ENCODE results near the gene TMEM87B. TPM values are rescaled to one million over a fixed set of nuclear protein-coding genes. Genes with fewer than 3 reads are reported as not detected.
A peak's percentile ranks its signal among the peaks of the same experiment; 100 is the strongest.

The TMEM87B gene
- total and polyA plus RNA-seq, 10 donors = 10.4 to 39.9 (median 32.9) TPM

DNA sequence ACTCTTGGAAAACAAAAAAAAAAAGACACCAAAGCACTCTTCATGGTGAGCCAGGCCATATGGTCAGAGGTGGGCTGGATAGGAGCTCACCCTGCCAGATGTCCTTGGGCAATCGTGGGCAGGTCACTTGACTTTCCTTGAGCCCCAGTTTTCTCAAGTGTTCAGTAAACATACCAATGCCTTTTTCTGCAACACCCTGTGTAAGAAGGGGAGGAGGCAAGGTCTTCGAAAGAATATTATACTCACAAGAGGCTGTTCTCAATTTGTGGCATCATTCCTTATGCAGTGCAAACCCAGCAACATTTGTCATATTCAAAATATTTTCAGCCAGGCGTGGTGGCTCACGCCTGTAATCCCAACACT is 22.9 kb upstream of the TMEM87B start:
- Histone ChIP-seq H3K4me1 (peaks cover 0 to 39% (median 15%) of the 10 kb centered on the region in 6 donors), H3K27ac (peak overlapping the region in 6 of 8 donors; percentile 70 to 77 (median 74)), H3K9me3 (peaks cover 0 to 13% (median 3%) of the 10 kb centered on the region in 8 donors), H3K36me3 (peaks cover 0 to 11% (median 0%) of the 10 kb centered on the region in 6 donors), H3K4me3 (no peak overlapping the region), H3K27me3 (replicated peaks in 1 of 7) (no peaks in the 10 kb centered on the region)
- TF ChIP-seq POLR2AphosphoS5 (IDR thresholded peaks at IDR 0.05) (peak in 1 of 3 donors; percentile 33), POLR2A (IDR thresholded peaks at IDR 0.05) (no peak)
- DNase-seq = no peak
- WGBS, 5 donors = 50 to 74% (median 57%) methylated on average over 4 of the region's 4 CpGs
- intact Hi-C loops (cut with DNase I; ENCODE audit: low total_unique reads) = no loop called here

DNA sequence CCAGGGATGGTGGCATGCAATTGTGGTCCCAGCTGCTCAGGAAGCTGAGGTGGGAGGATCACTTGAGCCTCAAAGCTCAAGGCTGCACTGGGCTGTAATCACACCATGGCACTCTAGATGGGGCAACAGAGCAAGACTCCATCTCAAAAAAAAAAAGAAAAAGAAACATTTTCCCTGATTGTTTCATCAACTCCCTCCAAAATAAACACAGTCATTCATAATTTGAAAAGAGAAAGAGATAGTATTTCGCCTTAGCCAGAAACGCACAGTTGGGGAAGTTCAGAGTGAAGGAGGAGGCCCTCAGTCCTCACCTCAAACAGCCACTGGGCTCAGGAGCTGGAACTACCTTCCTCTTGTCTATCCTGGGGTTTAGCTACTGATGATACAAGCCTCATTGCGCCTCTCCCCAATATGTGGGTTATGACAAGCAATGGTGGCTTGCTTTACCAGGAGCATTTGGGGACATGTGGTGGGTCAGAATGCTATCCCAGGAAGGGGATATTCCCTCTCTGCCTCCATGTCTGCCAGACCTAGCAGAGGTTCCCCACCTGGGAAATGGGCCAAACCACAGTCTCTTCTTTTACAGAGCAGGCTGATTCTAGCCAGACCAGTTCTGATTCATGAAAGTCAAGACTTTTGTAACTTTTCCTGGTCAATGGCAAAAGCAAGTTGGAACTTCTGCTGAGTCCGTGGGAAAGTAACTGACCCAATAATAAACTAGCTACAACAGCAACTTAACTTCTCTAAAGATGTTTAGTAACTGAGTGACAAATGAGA is 22.2 kb upstream of the TMEM87B start:
- Histone ChIP-seq H3K9me3 (peaks cover 0 to 16% (median 5%) of the 10 kb centered on the region in 8 donors), H3K4me3 (no peak overlapping the region), H3K4me1 (peaks cover 0 to 39% (median 15%) of the 10 kb centered on the region in 6 donors), H3K27me3 (replicated peaks in 1 of 7) (no peaks in the 10 kb centered on the region), H3K36me3 (peaks cover 0 to 10% (median 0%) of the 10 kb centered on the region in 6 donors), H3K27ac (peak overlapping the region; percentile 10 to 77 (median 73))
- WGBS, 5 donors = 51 to 60% (median 54%) methylated on average over 4 of the region's 4 CpGs
- no peak for DNase-seq
- TF ChIP-seq, protein P1, sequence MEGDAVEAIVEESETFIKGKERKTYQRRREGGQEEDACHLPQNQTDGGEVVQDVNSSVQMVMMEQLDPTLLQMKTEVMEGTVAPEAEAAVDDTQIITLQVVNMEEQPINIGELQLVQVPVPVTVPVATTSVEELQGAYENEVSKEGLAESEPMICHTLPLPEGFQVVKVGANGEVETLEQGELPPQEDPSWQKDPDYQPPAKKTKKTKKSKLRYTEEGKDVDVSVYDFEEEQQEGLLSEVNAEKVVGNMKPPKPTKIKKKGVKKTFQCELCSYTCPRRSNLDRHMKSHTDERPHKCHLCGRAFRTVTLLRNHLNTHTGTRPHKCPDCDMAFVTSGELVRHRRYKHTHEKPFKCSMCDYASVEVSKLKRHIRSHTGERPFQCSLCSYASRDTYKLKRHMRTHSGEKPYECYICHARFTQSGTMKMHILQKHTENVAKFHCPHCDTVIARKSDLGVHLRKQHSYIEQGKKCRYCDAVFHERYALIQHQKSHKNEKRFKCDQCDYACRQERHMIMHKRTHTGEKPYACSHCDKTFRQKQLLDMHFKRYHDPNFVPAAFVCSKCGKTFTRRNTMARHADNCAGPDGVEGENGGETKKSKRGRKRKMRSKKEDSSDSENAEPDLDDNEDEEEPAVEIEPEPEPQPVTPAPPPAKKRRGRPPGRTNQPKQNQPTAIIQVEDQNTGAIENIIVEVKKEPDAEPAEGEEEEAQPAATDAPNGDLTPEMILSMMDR (IDR thresholded peaks at IDR 0.05 in 8 of 11, conservative IDR thresholded peaks at IDR 0.05 in 3 of 11) = no peak
- TF ChIP-seq POLR2A (IDR thresholded peaks at IDR 0.05) (no peak), POLR2AphosphoS5 (IDR thresholded peaks at IDR 0.05) (peak in 1 of 3 donors; percentile 45)
- intact Hi-C loops (cut with DNase I; ENCODE audit: low total_unique reads) = no loop called here

DNA sequence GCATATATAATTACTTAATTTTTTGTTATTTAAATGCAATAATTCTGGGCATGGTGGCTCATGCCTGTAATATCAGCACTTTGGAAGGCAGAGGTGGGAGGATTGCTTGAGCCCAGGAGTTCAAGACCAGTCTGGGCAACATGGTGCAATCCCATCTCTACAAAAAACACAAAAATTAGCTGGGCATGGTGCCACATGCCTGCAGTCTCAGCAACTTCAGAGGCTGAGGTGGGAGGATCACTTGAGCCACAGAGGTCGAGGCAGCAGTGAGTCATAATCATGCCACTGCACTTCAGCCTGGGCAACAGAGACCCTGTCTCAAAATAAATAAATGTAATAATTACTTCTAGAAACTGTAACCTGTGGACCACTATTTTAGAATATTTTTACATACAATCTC is 21.5 kb upstream of the TMEM87B start:
- Histone ChIP-seq H3K27me3 (replicated peaks in 1 of 7) (no peaks in the 10 kb centered on the region), H3K36me3 (peaks cover 0 to 2% (median 0%) of the 10 kb centered on the region in 6 donors), H3K9me3 (peaks cover 0 to 18% (median 5%) of the 10 kb centered on the region in 8 donors), H3K27ac (peak overlapping the region in 7 of 8 donors; percentile 18 to 77 (median 73)), H3K4me1 (peaks cover 0 to 39% (median 15%) of the 10 kb centered on the region in 6 donors), H3K4me3 (no peak overlapping the region)
- intact Hi-C loops (cut with DNase I; ENCODE audit: low total_unique reads) = no loop called here
- TF ChIP-seq POLR2A (IDR thresholded peaks at IDR 0.05) (no peak), POLR2AphosphoS5 (IDR thresholded peaks at IDR 0.05) (peak in 2 of 3 donors; percentile 12 to 44)
- TF ChIP-seq, protein P1 (IDR thresholded peaks at IDR 0.05 in 8 of 11, conservative IDR thresholded peaks at IDR 0.05 in 3 of 11) = no peak
- 29 to 68% (median 45%) methylated on average over 1 of the region's 1 CpG for WGBS, 5 donors
- no peak for DNase-seq

DNA sequence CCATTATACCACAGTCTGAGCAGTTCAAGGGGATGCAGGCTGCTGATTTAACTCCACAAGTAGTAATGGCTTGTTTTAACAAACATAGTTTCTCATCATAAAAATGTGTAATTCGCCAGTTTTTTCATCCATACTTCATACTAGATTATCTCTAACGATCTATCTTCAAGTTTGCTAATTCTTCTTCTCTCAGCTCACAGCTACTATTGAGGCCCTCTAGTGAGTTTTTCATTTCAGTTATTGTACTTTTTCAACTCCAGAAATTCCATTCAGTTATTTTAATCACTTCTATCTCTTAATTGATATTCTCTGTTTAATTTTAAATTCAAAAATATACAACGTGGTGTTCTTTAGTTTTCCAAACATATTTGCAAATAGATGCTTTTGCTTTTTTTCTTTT is 20.1 kb upstream of the TMEM87B start:
- Histone ChIP-seq H3K36me3 (no peaks in the 10 kb centered on the region), H3K9me3 (peaks cover 0 to 23% (median 5%) of the 10 kb centered on the region in 8 donors), H3K4me1 (peaks cover 0 to 39% (median 15%) of the 10 kb centered on the region in 6 donors), H3K4me3 (no peak overlapping the region), H3K27me3 (replicated peaks in 1 of 7) (no peaks in the 10 kb centered on the region), H3K27ac (peak overlapping the region in 3 of 8 donors; percentile 73 to 77 (median 76))
- DNase-seq = no peak
- TF ChIP-seq, protein P1 (IDR thresholded peaks at IDR 0.05 in 8 of 11, conservative IDR thresholded peaks at IDR 0.05 in 3 of 11) = no peak
- TF ChIP-seq POLR2A (IDR thresholded peaks at IDR 0.05) = no peak
- TF ChIP-seq POLR2AphosphoS5 (IDR thresholded peaks at IDR 0.05) = no peak
- 63 to 96% (median 79%) methylated on average over 3 of the region's 3 CpGs for WGBS, 5 donors
- intact Hi-C loops (cut with DNase I; ENCODE audit: low total_unique reads) = no loop called here
